Immature natural killer cell (primary cell): Measurements from ENCODE around the gene AIFM3. TPM values are rescaled to one million over a fixed set of nuclear protein-coding genes. Genes with fewer than 3 reads are reported as not detected.

Experiments
- DNase-seq, 3 donors: peaks; one replicate each; pipeline ENCODE4 v3.0.0; 2022; ENCODE audit warnings: mixed read lengths in 1 of 3
- H3K27ac Mint-ChIP-seq, 6 donors: one replicate each; pipeline ENCODE4 v1.8.0; 2020; ENCODE audit warnings: mixed read lengths in 6 of 6, mild to moderate bottlenecking in 5 of 6, inconsistent platforms in 4 of 6, moderate library complexity in 3 of 6
- H3K27me3 Mint-ChIP-seq, 3 donors: one replicate each; pipeline ENCODE4 v1.8.0; 2020 to 2021; ENCODE audit warnings: low read depth in 3 of 3, mild to moderate bottlenecking in 3 of 3, mixed read lengths in 3 of 3, moderate library complexity in 3 of 3, inconsistent platforms in 1 of 3
- H3K36me3 Mint-ChIP-seq, 3 donors: one replicate each; pipeline ENCODE4 v1.8.0; 2020; ENCODE audit warnings: mixed read lengths in 3 of 3, inconsistent platforms in 2 of 3, mild to moderate bottlenecking in 2 of 3
- H3K4me1 Mint-ChIP-seq, 2 donors: one replicate each; pipeline ENCODE4 v1.8.0; 2020; ENCODE audit warnings: inconsistent platforms in 2 of 2, mild to moderate bottlenecking in 2 of 2, mixed read lengths in 2 of 2, moderate library complexity in 1 of 2
- H3K4me3 Mint-ChIP-seq, 5 donors: one replicate each; pipeline ENCODE4 v1.8.0; 2020; ENCODE audit warnings: mild to moderate bottlenecking in 5 of 5, mixed read lengths in 5 of 5, inconsistent platforms in 3 of 5, moderate library complexity in 3 of 5
- H3K9me3 Mint-ChIP-seq, 6 donors: one replicate each; pipeline ENCODE4 v1.8.0; 2020; ENCODE audit warnings: mild to moderate bottlenecking in 6 of 6, mixed read lengths in 6 of 6, inconsistent platforms in 4 of 6, moderate library complexity in 3 of 6
- polyA plus RNA-seq, 3 donors: library from polyadenylated mRNA; unstranded; fragments of 300-500 nt; fragmentation: Illumina TruSeq; gene quantifications; one replicate each; pipeline ENCODE4 v1.2.3, GENCODE V29; 2021

The AIFM3 gene
- polyA plus RNA-seq, 3 donors from 2014 or later, result 0.30 to 1.4 TPM; not detected in 1

GRCh38 chr22:21022955-21023614, 56.0 kb downstream of the AIFM3 start:
- no peaks in the 10 kb centered on the region for H3K36me3 Mint-ChIP-seq
- H3K4me3 Mint-ChIP-seq, result no peak overlapping the region
- DNase-seq, result no peak
- H3K9me3 Mint-ChIP-seq, result no peaks in the 10 kb centered on the region
- H3K27ac Mint-ChIP-seq, result no peak overlapping the region
- H3K27me3 Mint-ChIP-seq, result peaks cover 0 to 7% (median 0%) of the 10 kb centered on the region in 3 donors
- H3K4me1 Mint-ChIP-seq, result peaks cover 6 to 8% of the 10 kb centered on the region in 2 donors

- DNase-seq, result no peak
- Mint-ChIP-seq H3K27me3 (peaks cover 0 to 7% (median 3%) of the 10 kb centered on the region in 3 donors), H3K27ac (peak overlapping the region in 3 of 6 donors; percentile 40 to 66 (median 45)), H3K36me3 (no peaks in the 10 kb centered on the region), H3K9me3 (no peaks in the 10 kb centered on the region), H3K4me3 (no peak overlapping the region), H3K4me1 (peaks cover 6 to 8% of the 10 kb centered on the region in 2 donors)
Measured at GRCh38 chr22:21025266-21025665, 58.2 kb downstream of the AIFM3 start.

- Mint-ChIP-seq H3K27me3 (peaks cover 0 to 8% (median 3%) of the 10 kb centered on the region in 3 donors), H3K27ac (peak overlapping the region in 2 of 6 donors; percentile 45 to 62), H3K9me3 (no peaks in the 10 kb centered on the region), H3K4me3 (no peak overlapping the region), H3K36me3 (no peaks in the 10 kb centered on the region), H3K4me1 (peaks cover 6 to 8% of the 10 kb centered on the region in 2 donors)
- no peak for DNase-seq
Measured at GRCh38 chr22:21025763-21026755, 59.0 kb downstream of the AIFM3 start.

- Mint-ChIP-seq H3K4me3 (no peak overlapping the region), H3K36me3 (no peaks in the 10 kb centered on the region), H3K27ac (peak overlapping the region in 1 of 6 donors; percentile 12), H3K4me1 (peaks cover 6 to 8% of the 10 kb centered on the region in 2 donors), H3K27me3 (peaks cover 2 to 8% (median 3%) of the 10 kb centered on the region in 3 donors), H3K9me3 (no peaks in the 10 kb centered on the region)
- no peak for DNase-seq
Measured at GRCh38 chr22:21026783-21027692, 60.0 kb downstream of the AIFM3 start.

GRCh38 chr22:21028277-21029251, 61.5 kb downstream of the AIFM3 start:
- Mint-ChIP-seq H3K4me3 (no peak overlapping the region), H3K27ac (no peak overlapping the region), H3K36me3 (no peaks in the 10 kb centered on the region), H3K4me1 (peaks cover 6 to 8% of the 10 kb centered on the region in 2 donors), H3K9me3 (no peaks in the 10 kb centered on the region), H3K27me3 (peaks cover 2 to 8% (median 3%) of the 10 kb centered on the region in 3 donors)
- DNase-seq, result no peak

- peaks cover 6 to 8% of the 10 kb centered on the region in 2 donors for H3K4me1 Mint-ChIP-seq
- H3K4me3 Mint-ChIP-seq, result no peak overlapping the region
- DNase-seq, result no peak
- no peaks in the 10 kb centered on the region for H3K36me3 Mint-ChIP-seq
- H3K9me3 Mint-ChIP-seq, result no peaks in the 10 kb centered on the region
- no peak overlapping the region for H3K27ac Mint-ChIP-seq
- H3K27me3 Mint-ChIP-seq, result peaks cover 3 to 8% (median 6%) of the 10 kb centered on the region in 3 donors
Measured at GRCh38 chr22:21029486-21030025, 62.5 kb downstream of the AIFM3 start.

GRCh38 chr22:21030032-21030431, 63.0 kb downstream of the AIFM3 start:
- Mint-ChIP-seq H3K27me3 (peaks cover 4 to 8% (median 6%) of the 10 kb centered on the region in 3 donors), H3K9me3 (no peaks in the 10 kb centered on the region), H3K36me3 (no peaks in the 10 kb centered on the region), H3K4me1 (peaks cover 5 to 7% of the 10 kb centered on the region in 2 donors), H3K27ac (no peak overlapping the region), H3K4me3 (peak overlapping the region in 1 of 5 donors; percentile 13)
- no peak for DNase-seq

Other genes with a start within 250 kb of the AIFM3 start
- gene SERPIND1, start 193.1 kb upstream of the AIFM3 start, polyA plus RNA-seq, result under 1 TPM in 1 of 3 donors, not detected in 2; 0.43 TPM
- 10 to 100 TPM; 31.5 to 80.0 (median 33.7) TPM for gene PI4KA, start 108.4 kb upstream of the AIFM3 start, polyA plus RNA-seq
- gene SNAP29, start 108.2 kb upstream of the AIFM3 start, polyA plus RNA-seq, result 10 to 100 TPM; 25.3 to 35.8 (median 35.7) TPM
- 10 to 100 TPM; 26.7 to 50.7 (median 43.1) TPM for gene CRKL, start 49.8 kb upstream of the AIFM3 start, polyA plus RNA-seq
- 10 to 100 TPM in 2 of 3 donors, 1 to 10 TPM in 1; 8.1 to 18.4 (median 11.1) TPM for gene LZTR1, start 15.0 kb downstream of the AIFM3 start, polyA plus RNA-seq
- 10 to 100 TPM; 28.9 to 41.4 (median 32.9) TPM for gene THAP7, start 34.9 kb downstream of the AIFM3 start, polyA plus RNA-seq
- not detected for gene P2RX6, start 47.9 kb downstream of the AIFM3 start, polyA plus RNA-seq
- not detected for gene SLC7A4, start 65.3 kb downstream of the AIFM3 start, polyA plus RNA-seq
- not detected for gene LRRC74B, start 78.7 kb downstream of the AIFM3 start, polyA plus RNA-seq